ENCODE data around the gene PRKCE. TPM values are rescaled to one million over a fixed set of nuclear protein-coding genes. Genes with fewer than 3 reads are reported as not detected.

The PRKCE gene
- polyA plus RNA-seq, 3 donors, result 1.3 to 7.7 (median 2.3) TPM

DNA sequence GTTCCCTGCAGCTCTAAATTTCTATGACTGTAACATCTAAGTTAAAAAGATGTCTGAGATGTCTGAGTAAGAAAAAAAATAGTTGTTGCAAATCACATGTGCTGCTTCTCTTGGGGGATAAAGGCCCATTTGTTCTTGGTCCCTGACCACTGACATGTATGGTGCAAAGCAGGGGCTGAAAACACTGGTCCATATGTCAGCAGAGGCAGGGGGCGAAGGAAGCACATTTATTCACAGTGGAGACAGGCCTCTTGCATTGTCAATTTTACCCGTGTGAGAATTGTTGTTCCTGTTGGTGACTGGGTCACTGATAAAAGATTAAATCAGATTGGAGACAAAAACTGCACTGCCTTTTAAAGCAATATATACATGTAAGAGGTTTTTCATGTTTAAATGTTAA, 38.8 kb downstream of the PRKCE start:
- no peaks in the 10 kb centered on the region for H3K27me3 Mint-ChIP-seq (ENCODE audit: low read depth in 3 of 3)
- no peak for TF ChIP-seq CTCF (IDR thresholded peaks at IDR 0.05)
- no peaks in the 10 kb centered on the region for H3K9me3 Mint-ChIP-seq
- H3K36me3 Mint-ChIP-seq, result no peaks in the 10 kb centered on the region
- Histone ChIP-seq H2AFZ (ENCODE audit: insufficient read depth, low read depth, low read length, poor library complexity, severe bottlenecking) (no peak overlapping the region), H3K9me3 (replicated peaks in 1 of 2; ENCODE audit: control insufficient read depth in 1 of 2, insufficient read depth in 1 of 2, low read length in 2 of 2) (no peaks in the 10 kb centered on the region), H3K36me3 (replicated peaks in 1 of 2; ENCODE audit: control insufficient read depth in 1 of 2, insufficient read depth in 2 of 2, low read length in 2 of 2) (no peaks in the 10 kb centered on the region), H3K79me2 (ENCODE audit: insufficient read depth, low read length) (peaks cover 7% of the 10 kb centered on the region), H3K4me3 (replicated peaks in 1 of 3; ENCODE audit: low read depth in 2 of 3, low read length in 3 of 3) (no peak overlapping the region), H3K4me1 (ENCODE audit: control insufficient read depth in 1 of 2, insufficient read depth in 2 of 2, low read length in 2 of 2) (peaks cover 13 to 18% of the 10 kb centered on the region in 2 donors), H4K20me1 (ENCODE audit: insufficient read depth, low read length) (peaks cover 41% of the 10 kb centered on the region), H3K9ac (ENCODE audit: insufficient read depth, low read length, poor library complexity, severe bottlenecking) (no peak overlapping the region), H3K27me3 (ENCODE audit: control insufficient read depth in 2 of 2, insufficient read depth in 2 of 2, low read length in 2 of 2) (no peaks in the 10 kb centered on the region), H3K27ac (ENCODE audit: low read depth in 1 of 2, low read length in 2 of 2) (no peak overlapping the region), H3K4me2 (replicated peaks; ENCODE audit: extremely low read depth, low read length, poor library complexity, severe bottlenecking) (no peak overlapping the region)
- H3K27ac Mint-ChIP-seq, result no peak overlapping the region
- peaks cover 30% of the 10 kb centered on the region for H3K4me1 Mint-ChIP-seq
- no peak for DNase-seq
- 100% methylated on average over 1 of the region's 2 CpGs for WGBS (ENCODE audit: insufficient coverage)
- intact Hi-C loops (cut with micrococcal nuclease), result no loop called here
- H3K4me3 Mint-ChIP-seq, result no peak overlapping the region

- Mint-ChIP-seq H3K27me3 (ENCODE audit: low read depth in 3 of 3) (no peaks in the 10 kb centered on the region), H3K9me3 (no peaks in the 10 kb centered on the region), H3K36me3 (no peaks in the 10 kb centered on the region), H3K4me1 (peaks cover 33% of the 10 kb centered on the region), H3K4me3 (no peak overlapping the region), H3K27ac (peak overlapping the region in 1 of 7 donors; percentile 26)
- Histone ChIP-seq H2AFZ (ENCODE audit: insufficient read depth, low read depth, low read length, poor library complexity, severe bottlenecking) (no peak overlapping the region), H3K79me2 (ENCODE audit: insufficient read depth, low read length) (peaks cover 7% of the 10 kb centered on the region), H4K20me1 (ENCODE audit: insufficient read depth, low read length) (peaks cover 40% of the 10 kb centered on the region), H3K4me3 (replicated peaks in 1 of 3; ENCODE audit: low read depth in 2 of 3, low read length in 3 of 3) (no peak overlapping the region), H3K4me2 (replicated peaks; ENCODE audit: extremely low read depth, low read length, poor library complexity, severe bottlenecking) (no peak overlapping the region), H3K4me1 (ENCODE audit: control insufficient read depth in 1 of 2, insufficient read depth in 2 of 2, low read length in 2 of 2) (peaks cover 13 to 18% of the 10 kb centered on the region in 2 donors), H3K9me3 (replicated peaks in 1 of 2; ENCODE audit: control insufficient read depth in 1 of 2, insufficient read depth in 1 of 2, low read length in 2 of 2) (no peaks in the 10 kb centered on the region), H3K36me3 (replicated peaks in 1 of 2; ENCODE audit: control insufficient read depth in 1 of 2, insufficient read depth in 2 of 2, low read length in 2 of 2) (no peaks in the 10 kb centered on the region), H3K9ac (ENCODE audit: insufficient read depth, low read length, poor library complexity, severe bottlenecking) (no peak overlapping the region), H3K27ac (ENCODE audit: low read depth in 1 of 2, low read length in 2 of 2) (no peak overlapping the region), H3K27me3 (ENCODE audit: control insufficient read depth in 2 of 2, insufficient read depth in 2 of 2, low read length in 2 of 2) (no peaks in the 10 kb centered on the region)
- no peak for TF ChIP-seq CTCF (IDR thresholded peaks at IDR 0.05)
- no peak for DNase-seq
- 65% methylated on average over 4 of the region's 12 CpGs for WGBS (ENCODE audit: insufficient coverage)
- intact Hi-C loops (cut with micrococcal nuclease), result no loop called here
These were observed 39.9 kb downstream of the PRKCE start for GRCh38 chr2:45691171-45691999.
